ENCODE results near the gene GPR85. TPM values are rescaled to one million over a fixed set of nuclear protein-coding genes. Genes with fewer than 3 reads are reported as not detected.
A peak's percentile ranks its signal among the peaks of the same experiment; 100 is the strongest.

Gene GPR85, protein sequence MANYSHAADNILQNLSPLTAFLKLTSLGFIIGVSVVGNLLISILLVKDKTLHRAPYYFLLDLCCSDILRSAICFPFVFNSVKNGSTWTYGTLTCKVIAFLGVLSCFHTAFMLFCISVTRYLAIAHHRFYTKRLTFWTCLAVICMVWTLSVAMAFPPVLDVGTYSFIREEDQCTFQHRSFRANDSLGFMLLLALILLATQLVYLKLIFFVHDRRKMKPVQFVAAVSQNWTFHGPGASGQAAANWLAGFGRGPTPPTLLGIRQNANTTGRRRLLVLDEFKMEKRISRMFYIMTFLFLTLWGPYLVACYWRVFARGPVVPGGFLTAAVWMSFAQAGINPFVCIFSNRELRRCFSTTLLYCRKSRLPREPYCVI
- not detected in 2 replicates for total RNA-seq (2014; rRNA removed; shearing (Covaris generic))
- not detected in 2 replicates for total RNA-seq (2022)
- not detected for Bru-seq, nascent RNA
- BruChase-seq, experiment 1, labeled RNA remaining after a 6-hour chase: percentile 15 among the genes with signal in this experiment
- not detected for BruChase-seq, experiment 2, labeled RNA remaining after a 2-hour chase
- long read RNA-seq: 0 reads

DNA sequence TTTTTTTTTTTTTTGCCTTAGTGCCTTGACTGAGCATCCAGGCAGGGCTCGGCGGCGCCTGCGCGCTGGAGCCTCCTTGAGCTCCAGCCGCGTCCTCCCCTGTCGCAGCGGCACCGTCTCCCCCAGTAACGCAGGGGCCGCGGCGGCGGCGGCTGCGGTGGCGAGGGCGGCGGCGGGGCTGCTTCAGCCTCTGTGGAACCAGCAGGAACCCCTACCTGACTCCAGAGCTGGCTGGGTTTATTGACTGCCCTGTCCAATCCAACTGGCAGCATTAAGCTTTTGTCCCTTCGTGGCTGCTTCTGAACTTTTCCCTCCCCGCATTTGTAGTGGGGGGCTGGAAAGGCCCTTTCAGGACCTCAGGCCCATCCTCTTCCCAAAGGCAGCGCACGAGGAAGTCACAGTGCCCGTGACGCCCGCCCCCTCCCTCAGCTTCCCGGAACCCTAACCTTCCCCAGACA lies at the start of gene GPR85:
GPR85 (minus strand) TSS at position 397 of the 458 bp plus-strand sequence. CDS start 2,106 bp downstream, outside the sequence.
- ChIA-PET POLR2A (interaction anchor here (0.6 to 0.9 kb wide), 8 partner anchors 14 to 1412 kb away, joined by 3 to 7 read pairs (median 4); no protein-coding TSS in a partner anchor), CTCF (ENCODE audit: unreplicated experiment) (interaction anchor here (0.7 kb wide), 1 partner anchor 16 kb away, joined by 3 read pairs; no protein-coding TSS in a partner anchor)
- Histone ChIP-seq H3K4me3 (ENCODE audit: low read depth, low read length, poor library complexity, severe bottlenecking) (no peak within 1 kb of the TSS), H2AFZ (ENCODE audit: low read length) (no peak within 1 kb of the TSS), H3K4me2 (ENCODE audit: low read length) (no peak within 1 kb of the TSS), H3K27ac (ENCODE audit: low read depth, low read length, poor library complexity, severe bottlenecking) (no peak within 1 kb of the TSS), H3K4me1 (ENCODE audit: insufficient read depth, low read length, poor library complexity, severe bottlenecking) (no peaks in the 10 kb centered on the region), H3K79me2 (ENCODE audit: insufficient read depth, low read depth, low read length) (no peaks in the 10 kb centered on the region), H4K20me1 (ENCODE audit: insufficient read depth, low read length) (no peaks in the 10 kb centered on the region), H3K9me3 (ENCODE audit: low read length) (no peaks in the 10 kb centered on the region), H3K36me3 (ENCODE audit: insufficient read depth, low read length) (no peaks in the 10 kb centered on the region), H3K9me2 (ENCODE audit: insufficient read depth, low read length) (no peaks in the 10 kb centered on the region)
- intact Hi-C loops (cut with micrococcal nuclease; ENCODE audit: unreplicated experiment): no loop called here
- no peak for DNase-seq (ENCODE audit: low spot score)
- TF ChIP-seq, protein P1, sequence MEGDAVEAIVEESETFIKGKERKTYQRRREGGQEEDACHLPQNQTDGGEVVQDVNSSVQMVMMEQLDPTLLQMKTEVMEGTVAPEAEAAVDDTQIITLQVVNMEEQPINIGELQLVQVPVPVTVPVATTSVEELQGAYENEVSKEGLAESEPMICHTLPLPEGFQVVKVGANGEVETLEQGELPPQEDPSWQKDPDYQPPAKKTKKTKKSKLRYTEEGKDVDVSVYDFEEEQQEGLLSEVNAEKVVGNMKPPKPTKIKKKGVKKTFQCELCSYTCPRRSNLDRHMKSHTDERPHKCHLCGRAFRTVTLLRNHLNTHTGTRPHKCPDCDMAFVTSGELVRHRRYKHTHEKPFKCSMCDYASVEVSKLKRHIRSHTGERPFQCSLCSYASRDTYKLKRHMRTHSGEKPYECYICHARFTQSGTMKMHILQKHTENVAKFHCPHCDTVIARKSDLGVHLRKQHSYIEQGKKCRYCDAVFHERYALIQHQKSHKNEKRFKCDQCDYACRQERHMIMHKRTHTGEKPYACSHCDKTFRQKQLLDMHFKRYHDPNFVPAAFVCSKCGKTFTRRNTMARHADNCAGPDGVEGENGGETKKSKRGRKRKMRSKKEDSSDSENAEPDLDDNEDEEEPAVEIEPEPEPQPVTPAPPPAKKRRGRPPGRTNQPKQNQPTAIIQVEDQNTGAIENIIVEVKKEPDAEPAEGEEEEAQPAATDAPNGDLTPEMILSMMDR (conservative IDR thresholded peaks at IDR 0.05; ENCODE audit: low read length): no peak
- TF ChIP-seq EZH2phosphoT487 (IDR thresholded peaks at IDR 0.05; ENCODE audit: borderline replicate concordance, low read depth, low read length): no peak
- BruUV-seq (replicated peaks): no TSS peak

DNA sequence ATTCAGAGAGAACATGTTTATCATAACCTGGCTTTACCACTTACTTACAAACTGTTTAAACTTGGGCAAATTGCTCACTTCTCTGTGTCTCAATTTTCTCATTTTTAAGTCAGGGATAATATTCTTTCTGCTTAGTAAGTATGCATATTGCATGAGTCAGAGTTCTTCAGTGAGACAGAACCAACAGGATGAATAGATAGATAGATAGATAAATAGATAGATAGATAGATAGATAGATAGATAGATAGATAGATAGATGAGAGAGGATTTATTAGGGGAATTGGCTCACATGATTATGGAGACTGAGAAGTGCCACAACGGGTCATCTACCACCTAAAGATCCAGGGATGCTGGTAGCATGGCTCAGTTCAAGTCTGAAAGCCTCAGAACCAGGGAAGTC lies 47.4 kb upstream of the GPR85 start:
- Histone ChIP-seq H4K20me1 (ENCODE audit: insufficient read depth, low read length) (no peaks in the 10 kb centered on the region), H3K36me3 (ENCODE audit: insufficient read depth, low read length) (no peaks in the 10 kb centered on the region), H3K27ac (ENCODE audit: low read depth, low read length, poor library complexity, severe bottlenecking) (no peak overlapping the region), H3K9me3 (ENCODE audit: low read length) (no peaks in the 10 kb centered on the region), H3K4me1 (ENCODE audit: insufficient read depth, low read length, poor library complexity, severe bottlenecking) (no peaks in the 10 kb centered on the region), H3K4me2 (ENCODE audit: low read length) (no peak overlapping the region), H3K79me2 (ENCODE audit: insufficient read depth, low read depth, low read length) (no peaks in the 10 kb centered on the region), H2AFZ (ENCODE audit: low read length) (no peak overlapping the region), H3K9me2 (ENCODE audit: insufficient read depth, low read length) (no peaks in the 10 kb centered on the region), H3K4me3 (ENCODE audit: low read depth, low read length, poor library complexity, severe bottlenecking) (no peak overlapping the region)
- no peak for DNase-seq (ENCODE audit: low spot score)
- intact Hi-C loops (cut with micrococcal nuclease; ENCODE audit: unreplicated experiment): no loop called here
- POLR2A ChIA-PET: no interaction called here
- no TSS peak for BruUV-seq (replicated peaks)
- TF ChIP-seq, protein P1 (conservative IDR thresholded peaks at IDR 0.05; ENCODE audit: low read length): no peak
- no peak for TF ChIP-seq EZH2phosphoT487 (IDR thresholded peaks at IDR 0.05; ENCODE audit: borderline replicate concordance, low read depth, low read length)
- CTCF ChIA-PET (ENCODE audit: unreplicated experiment): no interaction called here
